GM12865 (cell line): ENCODE measurements around the gene C11orf98.

Experiments
- DNase-seq: peaks from one replicate; pipeline ENCODE4 v3.0.0; 2010; ENCODE audit warnings: low read depth
- H3K4me3 ChIP-seq: 2 replicates; pipeline ENCODE4 v1.5.1; 2011; ENCODE audit warnings: mild to moderate bottlenecking, low read depth, low read length, control low read depth
- CTCF ChIP-seq: IDR thresholded peaks from 2 replicates; pipeline ENCODE4 v1.5.1; 2011; ENCODE audit warnings: low read length, control low read depth, low read depth, inconsistent platforms; ENCODE audit not compliant: insufficient read depth; ENCODE audit errors: missing control alignments

C11orf98 gene

DNA sequence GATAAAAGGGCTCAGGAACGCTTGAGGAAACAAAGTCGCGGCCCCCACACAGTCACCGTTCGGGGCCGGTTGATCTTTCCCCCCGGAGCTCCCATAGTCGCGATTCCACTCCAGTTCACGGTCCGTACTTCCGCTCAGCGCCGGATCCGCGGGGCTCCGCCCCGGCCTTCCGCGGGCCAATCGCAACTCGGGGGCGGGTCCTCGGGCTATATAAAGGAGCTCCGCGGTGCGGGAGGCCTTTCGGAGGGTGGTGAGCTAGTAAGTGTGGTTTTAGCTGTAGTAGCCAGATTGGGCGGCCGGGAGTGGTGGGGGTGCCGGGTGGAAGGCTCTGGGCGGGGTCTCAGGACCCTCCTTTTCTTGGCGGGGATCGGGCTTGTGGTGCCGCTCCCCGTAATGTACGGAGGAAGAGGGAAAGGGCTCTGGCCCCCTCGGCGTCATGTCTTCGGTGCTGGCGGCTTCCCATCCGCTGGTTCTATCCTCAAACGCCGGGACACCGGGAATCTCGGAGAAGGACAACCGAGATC lies at the start of gene C11orf98, which contains the start of gene CSKMT:
C11orf98 (minus strand) TSS at position 136 of the 524 bp plus-strand sequence; CDS start at position 95, 41 bp downstream.
CSKMT (plus strand) TSS at position 238 of the 524 bp plus-strand sequence. CDS start 568 bp downstream, outside the sequence.
- DNase-seq = peak; percentile 97
- TF ChIP-seq CTCF = no peak
- peak within 1 kb of the TSS; percentile 94 for H3K4me3 ChIP-seq

DNA sequence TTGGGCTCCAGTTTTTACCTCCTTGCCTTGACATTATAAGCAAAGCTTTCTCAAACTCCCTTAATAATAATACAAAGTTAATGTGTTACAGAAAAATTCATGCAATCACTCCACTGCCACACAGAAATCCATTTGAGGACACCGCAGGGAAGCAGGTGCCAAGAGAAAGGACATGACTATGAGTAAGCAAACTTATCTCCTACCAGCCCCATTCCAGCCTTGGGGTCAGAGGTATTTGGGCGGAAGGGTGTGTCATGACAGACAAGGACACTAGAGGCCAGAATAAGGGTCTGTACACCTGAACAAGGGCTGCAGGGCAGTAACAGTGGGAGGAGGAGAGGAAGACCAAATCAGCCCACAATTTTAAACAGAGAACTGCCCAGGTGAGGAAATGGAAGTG lies 48.3 kb upstream of the C11orf98 start:
- DNase-seq = no peak
- H3K4me3 ChIP-seq = no peak overlapping the region
- no peak for TF ChIP-seq CTCF

- DNase-seq = no peak
- no peak for TF ChIP-seq CTCF
- no peak overlapping the region for H3K4me3 ChIP-seq
Measured at GRCh38 chr11:62712861-62713260, 47.9 kb upstream of the C11orf98 start.

- no peak for TF ChIP-seq CTCF
- no peak overlapping the region for H3K4me3 ChIP-seq
- DNase-seq = no peak
Measured at GRCh38 chr11:62712276-62712812, 47.3 kb upstream of the C11orf98 start.

DNA sequence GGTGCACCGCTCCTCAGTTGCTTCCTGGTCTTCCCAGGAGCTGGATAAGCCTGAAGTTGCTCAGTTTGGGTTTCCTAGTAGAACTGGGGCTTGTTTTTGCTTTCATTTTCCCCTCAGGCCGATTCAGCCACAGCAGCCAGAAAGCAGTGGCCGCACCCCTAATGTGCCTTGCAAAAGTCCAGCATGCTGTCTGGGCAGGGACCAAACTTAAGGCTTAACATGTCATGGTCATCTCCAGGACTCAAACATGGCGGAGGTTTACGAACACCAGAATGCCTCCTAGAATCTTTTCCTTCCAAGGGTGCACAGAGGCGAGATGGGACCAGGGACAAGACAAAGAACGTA lies 45.0 kb upstream of the C11orf98 start:
- TF ChIP-seq CTCF = no peak
- H3K4me3 ChIP-seq = peak overlapping the region; percentile 71
- peak; percentile 68 for DNase-seq

GRCh38 chr11:62709247-62710000 lies 44.4 kb upstream of the C11orf98 start:
- peak; percentile 99 for DNase-seq
- H3K4me3 ChIP-seq = peak overlapping the region; percentile 71
- TF ChIP-seq CTCF = no peak
